Upper lobe of left lung (tissue), 4 donors: ENCODE measurements around the gene CCR1.

ENCODE experiments used
- EP300 ChIP-seq, 4 donors: sonication (generic); formaldehyde crosslinking; IDR thresholded peaks; one replicate each; pipeline ENCODE4 v1.5.1; 2017; ENCODE audit warnings: antibody characterized with exemption in 4 of 4, control low read depth in 2 of 4
- POLR2A ChIP-seq, 4 donors: fragments of 450-650 bp; IDR thresholded peaks; one replicate each; pipeline ENCODE4 v1.5.1; 2016 to 2017; ENCODE audit warnings: antibody characterized with exemption in 4 of 4, mild to moderate bottlenecking in 2 of 4
- POLR2AphosphoS5 ChIP-seq, 2 donors: sonication (generic); formaldehyde crosslinking; IDR thresholded peaks; one replicate each; pipeline ENCODE4 v1.5.1; 2017; ENCODE audit warnings: antibody characterized with exemption in 2 of 2
- TF ChIP-seq, protein P1 (sequence below), 6 experiments: fragments of 450-650 bp in 4 of 6; fragments of 200-600 bp in 2 of 6; sonication (generic) in 2 of 6; IDR thresholded peaks; one replicate each; pipeline ENCODE4 v1.5.1; 2016 to 2019; ENCODE audit warnings: antibody characterized with exemption in 6 of 6

DNA sequence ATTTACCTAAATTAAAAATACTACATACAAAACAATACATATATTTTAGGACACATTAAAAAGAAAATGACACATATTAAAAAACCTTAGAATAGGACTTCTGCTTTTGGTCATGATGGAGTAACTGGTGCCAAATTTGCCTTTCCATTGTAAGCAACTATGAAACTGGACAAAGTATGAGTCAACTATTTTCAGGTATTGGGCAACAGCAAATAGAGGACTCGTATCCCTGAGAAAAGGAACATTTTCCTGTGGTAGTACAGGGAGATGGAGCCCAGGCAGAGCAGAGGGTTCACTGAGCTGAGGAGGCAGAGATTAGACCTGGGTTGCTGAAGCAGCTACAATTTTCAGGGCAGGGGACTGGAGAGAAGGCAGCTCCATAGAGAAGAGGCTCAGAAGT is 14.7 kb downstream of the CCR1 start:
- TF ChIP-seq, protein P1, sequence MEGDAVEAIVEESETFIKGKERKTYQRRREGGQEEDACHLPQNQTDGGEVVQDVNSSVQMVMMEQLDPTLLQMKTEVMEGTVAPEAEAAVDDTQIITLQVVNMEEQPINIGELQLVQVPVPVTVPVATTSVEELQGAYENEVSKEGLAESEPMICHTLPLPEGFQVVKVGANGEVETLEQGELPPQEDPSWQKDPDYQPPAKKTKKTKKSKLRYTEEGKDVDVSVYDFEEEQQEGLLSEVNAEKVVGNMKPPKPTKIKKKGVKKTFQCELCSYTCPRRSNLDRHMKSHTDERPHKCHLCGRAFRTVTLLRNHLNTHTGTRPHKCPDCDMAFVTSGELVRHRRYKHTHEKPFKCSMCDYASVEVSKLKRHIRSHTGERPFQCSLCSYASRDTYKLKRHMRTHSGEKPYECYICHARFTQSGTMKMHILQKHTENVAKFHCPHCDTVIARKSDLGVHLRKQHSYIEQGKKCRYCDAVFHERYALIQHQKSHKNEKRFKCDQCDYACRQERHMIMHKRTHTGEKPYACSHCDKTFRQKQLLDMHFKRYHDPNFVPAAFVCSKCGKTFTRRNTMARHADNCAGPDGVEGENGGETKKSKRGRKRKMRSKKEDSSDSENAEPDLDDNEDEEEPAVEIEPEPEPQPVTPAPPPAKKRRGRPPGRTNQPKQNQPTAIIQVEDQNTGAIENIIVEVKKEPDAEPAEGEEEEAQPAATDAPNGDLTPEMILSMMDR (IDR thresholded peaks at IDR 0.05): no peak
- no peak for TF ChIP-seq EP300 (IDR thresholded peaks at IDR 0.05)
- no peak for TF ChIP-seq POLR2AphosphoS5 (IDR thresholded peaks at IDR 0.05)
- TF ChIP-seq POLR2A (IDR thresholded peaks at IDR 0.05): no peak
